Endometrial microvascular endothelial cells (primary cell): ENCODE measurements around the gene NRCAM. TPM values are rescaled to one million over a fixed set of nuclear protein-coding genes. Genes with fewer than 3 reads are reported as not detected.
"Not testable (repeated sequence)": the region's sequence is repeated elsewhere in the genome, so short reads cannot be mapped to it uniquely, and the experiment has no call there.

Experiments used
- in situ Hi-C: cut with HindIII; loops from 2 replicates; pipeline ENCODE4 v1.10.0; 2017; ENCODE audit warnings: low sequenced_read_pairs, low pct_unique_long_range_greater_than_20kb; ENCODE audit errors: inconsistent ontology term
- total RNA-seq: library from RNA; depleted of rRNA; stranded (reverse); fragments of >200 nt; gene quantifications from one replicate; pipeline ENCODE4 v1.2.3, GENCODE V29; 2015; ENCODE audit errors: inconsistent ontology term

NRCAM gene
- total RNA-seq, 1 donor from 2014 or later = 61.3 TPM

- in situ Hi-C loops = no loop called here
Measured at GRCh38 chr7:108296911-108297310, 159.3 kb downstream of the NRCAM start.

DNA sequence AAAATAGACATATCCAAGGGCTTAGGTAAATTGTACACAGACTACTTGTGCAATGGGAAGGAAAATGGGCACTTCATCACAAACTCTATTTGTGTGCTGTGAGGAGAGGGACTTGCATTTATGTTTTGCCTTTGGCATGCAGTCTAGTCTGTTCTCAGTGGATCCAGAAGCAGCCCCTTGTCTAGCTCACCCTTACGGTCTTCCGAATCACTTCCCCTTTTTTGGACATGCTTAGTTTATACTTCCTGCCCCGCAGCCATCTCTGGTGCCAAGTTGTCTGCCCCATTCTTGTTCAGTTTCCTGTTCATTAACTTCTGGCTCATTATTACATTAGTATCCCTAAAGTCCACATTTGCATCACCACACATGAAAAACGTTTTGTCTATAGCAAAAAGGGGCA, 161.6 kb downstream of the NRCAM start:
- in situ Hi-C loops = no loop called here

- in situ Hi-C loops = no loop called here
Measured at GRCh38 chr7:108293149-108293612, 163.1 kb downstream of the NRCAM start.

DNA sequence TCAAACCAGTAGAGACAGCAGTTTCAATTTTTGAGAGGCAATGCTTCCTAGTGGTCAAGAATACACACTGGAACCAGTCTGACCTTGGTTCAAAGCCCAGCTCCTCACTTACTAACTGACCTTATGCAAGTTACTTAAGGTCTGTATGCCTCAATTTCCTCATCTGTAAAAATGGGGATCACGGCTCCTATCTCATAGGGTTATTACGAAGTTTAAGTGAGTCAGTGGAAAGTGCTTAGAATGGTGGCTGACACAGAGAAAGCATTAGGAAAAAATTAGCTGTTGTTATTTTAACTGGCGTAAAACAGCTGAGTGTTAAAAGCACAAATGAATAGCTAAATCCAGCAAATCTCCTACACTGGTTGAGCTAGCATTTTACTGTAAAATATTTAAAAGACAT, 163.7 kb downstream of the NRCAM start:
- in situ Hi-C loops = no loop called here

DNA sequence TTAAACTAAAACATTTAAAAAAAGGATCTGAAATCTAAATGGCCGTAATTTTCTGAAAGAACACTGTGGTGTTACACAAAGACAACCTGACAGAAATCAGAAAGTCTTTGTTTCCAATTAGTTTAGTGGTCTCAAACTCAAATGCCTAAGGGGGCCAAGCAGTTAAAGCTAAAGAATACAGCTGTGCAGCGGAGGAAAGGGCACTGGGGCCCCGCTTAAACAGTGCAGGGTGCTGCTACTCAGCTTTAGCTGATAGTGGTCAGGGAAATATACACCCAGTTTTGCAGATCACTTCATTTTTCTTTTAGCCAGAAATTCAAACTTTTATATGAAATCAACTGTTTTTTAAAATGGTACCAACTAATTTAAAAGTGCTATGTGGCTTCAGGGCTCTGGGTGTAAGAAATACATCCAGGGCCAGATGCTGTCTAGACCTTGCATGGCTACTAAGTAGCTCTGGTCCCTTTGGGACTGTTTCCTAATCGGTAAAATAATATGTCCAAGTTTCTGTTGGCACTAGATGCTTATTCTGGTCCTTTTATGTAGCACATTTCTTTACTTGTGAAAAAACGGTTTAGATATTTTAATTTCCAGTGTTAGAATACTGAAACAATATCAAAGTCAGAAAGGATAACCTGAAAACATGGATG, 164.3 kb downstream of the NRCAM start:
- in situ Hi-C loops = no loop called here

GRCh38 chr7:108291152-108291508, 165.1 kb downstream of the NRCAM start:
- in situ Hi-C loops = no loop called here

DNA sequence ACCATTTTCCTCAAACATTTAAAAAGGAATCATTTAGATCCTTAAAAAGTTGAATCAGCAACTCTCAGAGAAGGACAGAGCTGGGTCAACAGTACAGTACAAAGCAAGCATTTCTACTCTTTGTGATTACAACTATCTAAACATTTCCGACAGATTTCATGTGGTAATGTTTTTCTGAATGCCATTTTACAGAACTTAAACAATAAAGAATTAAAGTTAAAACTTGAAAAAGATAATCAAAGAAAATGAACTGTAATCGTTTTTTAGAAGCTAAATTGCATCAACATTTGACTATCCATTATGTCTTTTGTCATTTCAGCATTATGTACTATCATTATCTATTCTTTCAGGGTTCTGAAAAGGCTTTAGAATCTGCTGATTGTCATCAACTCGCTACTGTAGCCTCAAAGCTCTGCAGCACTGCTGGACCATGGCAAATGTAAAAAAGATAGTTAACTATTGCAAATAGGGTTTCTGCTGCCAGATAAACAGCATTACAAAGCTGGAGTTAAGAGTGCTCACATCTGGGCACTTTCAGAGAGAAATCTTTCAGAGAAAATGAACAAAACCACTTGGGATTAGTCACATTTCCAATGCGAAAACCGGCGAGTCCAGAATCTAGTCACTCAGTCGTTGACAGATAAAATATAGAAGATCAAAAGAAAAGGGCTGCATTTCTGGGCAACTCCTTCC, 165.6 kb downstream of the NRCAM start:
- in situ Hi-C loops = no loop called here

DNA sequence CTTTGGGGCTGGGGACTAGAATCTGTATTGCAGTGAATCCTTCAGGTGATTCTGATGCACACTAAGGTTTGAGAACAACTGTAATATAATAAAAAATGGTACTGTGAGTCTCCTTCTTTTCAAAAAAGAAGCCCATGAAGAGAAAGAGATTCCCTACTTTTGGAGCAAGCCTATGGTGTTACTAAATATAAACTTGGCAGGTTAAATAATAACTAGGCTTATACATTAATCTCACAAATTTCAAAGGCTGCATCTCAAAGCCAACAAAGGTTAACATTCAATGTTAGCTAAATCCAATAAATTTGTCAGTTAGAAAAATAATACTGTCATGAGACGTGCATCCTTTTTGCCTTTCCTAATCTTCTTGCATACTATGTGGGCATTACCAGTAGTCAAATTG, 166.4 kb downstream of the NRCAM start:
- in situ Hi-C loops = no loop called here

- in situ Hi-C loops = no loop called here
Measured at GRCh38 chr7:108287857-108288256, 168.4 kb downstream of the NRCAM start.

- in situ Hi-C loops = no loop called here
Measured at GRCh38 chr7:108286290-108286904, 169.8 kb downstream of the NRCAM start.

DNA sequence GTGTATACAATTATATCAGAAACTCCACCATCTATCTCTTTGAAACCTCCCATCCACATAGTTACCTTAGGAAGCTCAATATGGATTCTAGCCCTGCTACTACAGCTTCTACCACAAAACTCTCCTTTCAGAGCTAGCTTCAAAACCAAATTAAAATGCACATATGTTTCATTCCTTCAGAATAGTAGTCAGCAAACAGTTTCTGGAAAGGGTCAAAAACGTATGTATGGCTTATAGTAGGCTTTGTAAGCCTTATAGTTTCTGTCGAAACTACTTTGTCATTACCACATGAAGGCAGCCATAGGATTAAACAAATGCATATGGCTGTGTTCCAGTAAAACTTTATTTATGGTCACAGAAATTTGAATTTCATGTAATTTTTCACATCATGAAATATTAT, 170.5 kb downstream of the NRCAM start:
- in situ Hi-C loops = no loop called here

- in situ Hi-C loops = no loop called here
Measured at GRCh38 chr7:108285003-108285368, 171.2 kb downstream of the NRCAM start.

DNA sequence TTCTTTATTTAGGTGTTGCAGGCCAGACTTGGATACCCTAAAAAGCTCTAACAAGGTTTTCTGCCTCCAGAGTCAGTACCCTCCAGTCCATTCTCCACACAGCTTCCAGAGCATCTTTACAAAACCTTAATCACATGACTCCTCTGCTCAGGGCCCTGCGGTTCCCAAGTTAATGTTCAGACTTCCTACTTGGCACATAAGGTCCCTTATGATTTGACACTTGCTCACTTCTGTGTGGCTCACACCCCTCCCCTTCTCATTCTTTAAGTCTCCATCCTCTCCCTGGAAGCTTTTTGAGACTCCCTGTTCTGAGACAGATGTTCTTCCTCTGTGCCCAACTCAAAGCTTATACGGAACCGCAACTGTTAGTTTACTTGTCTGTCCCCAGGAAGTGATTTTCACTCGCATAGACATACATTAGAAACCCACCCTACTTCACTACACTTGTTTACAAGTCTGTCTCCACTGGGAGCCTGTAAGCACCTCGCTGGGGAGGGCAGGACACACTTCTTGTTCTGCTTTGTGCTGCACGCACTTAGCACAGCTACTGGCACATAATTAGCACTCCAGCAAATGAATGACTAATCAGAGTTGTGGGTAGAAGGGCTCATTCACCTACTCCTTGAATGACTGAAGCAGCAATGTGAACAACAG, 171.8 kb downstream of the NRCAM start:
- in situ Hi-C loops = no loop called here

GRCh38 chr7:108283252-108283651, 173.0 kb downstream of the NRCAM start:
- in situ Hi-C loops = no loop called here

DNA sequence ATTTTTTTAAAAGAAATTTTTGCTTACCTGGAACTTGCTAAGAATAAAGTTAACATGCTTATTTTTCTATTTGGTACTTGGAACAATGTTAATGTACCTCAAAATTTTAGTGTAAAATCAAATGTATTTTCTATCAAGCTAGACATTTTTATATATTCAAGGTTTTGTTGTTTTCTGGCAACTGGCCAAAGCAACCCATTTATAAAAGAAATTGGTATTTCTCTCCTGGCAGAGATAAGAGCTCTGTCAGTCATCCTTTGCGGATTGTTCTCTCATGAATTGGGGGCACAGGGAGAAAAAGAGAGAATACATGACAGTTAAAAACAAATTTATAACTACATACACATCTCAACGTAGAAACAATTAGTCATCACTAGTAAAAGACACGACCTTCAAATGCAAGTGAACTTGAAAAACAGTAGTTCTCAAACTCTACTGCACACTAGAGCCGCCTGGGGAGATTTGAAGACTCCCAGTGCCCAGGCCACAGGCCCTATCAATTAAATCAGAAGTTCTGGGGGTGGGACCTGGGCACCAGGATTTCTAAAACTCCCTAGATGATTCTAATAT, 173.7 kb downstream of the NRCAM start:
- in situ Hi-C loops = no loop called here

- in situ Hi-C loops = no loop called here
Measured at GRCh38 chr7:108280136-108280535, 176.1 kb downstream of the NRCAM start.

DNA sequence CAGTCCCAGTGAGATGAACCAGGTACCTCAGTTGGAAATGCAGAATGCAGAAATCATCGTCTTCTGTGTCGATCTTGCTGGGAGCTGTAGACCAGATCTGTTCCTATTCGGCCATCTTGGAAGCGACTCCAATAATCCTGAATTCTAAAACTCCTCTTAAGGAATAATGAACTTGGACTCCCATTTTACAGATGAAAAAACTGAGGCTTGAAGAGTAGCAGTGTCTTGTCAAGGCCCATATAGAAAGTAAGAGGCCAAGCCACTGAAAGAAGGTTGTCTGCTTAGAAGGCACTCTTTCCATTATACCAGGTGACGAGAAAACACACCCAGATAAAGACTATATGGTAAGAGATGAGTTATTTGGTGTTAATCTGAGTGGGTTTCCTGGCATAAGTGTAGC, 177.5 kb downstream of the NRCAM start:
- in situ Hi-C loops = no loop called here

- in situ Hi-C loops = no loop called here
Measured at GRCh38 chr7:108278281-108278680, 178.0 kb downstream of the NRCAM start.

DNA sequence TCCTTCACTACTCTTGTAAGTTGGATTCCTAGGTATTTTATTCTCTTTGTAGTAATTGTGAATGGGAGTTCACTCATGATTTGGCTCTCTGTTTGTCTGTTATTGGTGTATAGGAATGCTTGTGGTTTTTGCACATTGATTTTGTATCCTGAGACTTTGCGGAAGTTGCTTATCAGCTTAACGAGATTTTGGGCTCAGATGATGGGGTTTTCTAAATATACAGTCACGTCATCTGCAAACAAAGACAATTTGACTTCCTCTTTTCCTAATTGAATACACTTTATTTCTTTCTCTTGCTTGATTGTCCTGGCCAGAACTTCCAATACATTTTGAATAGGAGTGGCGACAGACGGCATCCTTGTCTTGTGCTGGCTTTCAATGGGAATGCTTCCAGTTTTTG, 181.8 kb downstream of the NRCAM start:
- in situ Hi-C loops = not testable (repeated sequence)

DNA sequence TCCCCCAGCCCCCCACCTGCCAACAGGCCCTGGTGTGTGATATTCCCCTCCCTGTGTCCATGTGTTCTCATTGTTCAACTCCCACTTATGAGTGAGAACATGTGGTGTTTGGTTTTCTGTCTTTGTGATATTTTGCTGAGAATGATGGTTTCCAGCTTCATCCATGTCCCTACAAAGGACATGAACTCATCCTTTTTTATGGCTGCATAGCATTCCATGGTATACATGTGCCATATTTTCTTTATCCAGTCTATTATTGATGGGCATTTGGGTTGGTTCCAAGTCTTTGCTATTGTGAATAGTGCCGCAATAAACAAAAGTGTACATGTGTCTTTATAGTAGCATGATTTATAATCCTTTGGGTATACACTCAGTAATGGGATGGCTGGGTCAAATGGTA, 183.3 kb downstream of the NRCAM start:
- in situ Hi-C loops = not testable (repeated sequence)
